HCT116 (cell line): ENCODE data around the gene PRDM2. TPM values are rescaled to one million over a fixed set of nuclear protein-coding genes. Genes with fewer than 3 reads are reported as not detected.

Source experiments
- ATAC-seq: fragments of 200-7000 bp; cut with Tn5 transposase; 2 replicates; pipeline ENCODE4 v1.9.1; 2020; ENCODE audit warnings: mild to moderate bottlenecking, moderate library complexity
- BruUV-seq: library from RNA; stranded (reverse); fragments of 400-500 nt; replicated peaks from 2 replicates; lab custom pipeline; 2021; lab: Mats Ljungman, UMichigan
- CTCF ChIA-PET: fragments of 300-600 bp; sonication (Branson Sonifier 250); formaldehyde crosslinking; loops from one replicate; lab custom pipeline; 2021; ENCODE audit warnings: antibody characterized with exemption; lab: Charles Lee
- POLR2A ChIA-PET: fragments of 300-600, 350-600 bp; sonication (Branson Sonifier 250); formaldehyde crosslinking; loops from one replicate; lab custom pipeline; 2021; ENCODE audit warnings: antibody characterized with exemption; lab: Charles Lee
- RAD21 ChIA-PET, 2 experiments: fragments of 300-600 bp; sonication (Branson Sonifier 250); formaldehyde crosslinking; loops; one replicate each; lab custom pipeline; 2023; ENCODE audit warnings: low total read pairs in 2 of 2; ENCODE audit not compliant: uncharacterized antibody in 2 of 2, unreplicated experiment in 2 of 2, low non-redundant PET in 1 of 2; lab: Charles Lee
- DNase-seq: peaks from one replicate; pipeline ENCODE4 v3.0.0-alpha.2; 2010; ENCODE audit warnings: low read depth, low spot score
- H2AFZ ChIP-seq: fragments of 200-600 bp; shearing (Covaris generic), sonication (generic); 2 replicates; pipeline ENCODE4 v1.6.1; 2017; ENCODE audit warnings: low read depth, mixed run types, mixed read lengths, antibody characterized with exemption, low read length; ENCODE audit not compliant: poor library complexity, severe bottlenecking
- H3K27ac ChIP-seq: 2 replicates; pipeline ENCODE4 v1.5.1; 2012; ENCODE audit warnings: low read depth, low read length
- H3K27me3 ChIP-seq: fragments of 200-600 bp; sonication (generic); 2 replicates; pipeline ENCODE4 v1.6.1; 2016; ENCODE audit warnings: mixed run types, low read length, mixed read lengths; ENCODE audit not compliant: insufficient read depth
- H3K36me3 ChIP-seq, 2 experiments: fragments of 200-500 bp in 1 of 2; fragments of 200-600 bp in 1 of 2; sonication (Bioruptor generic) in 1 of 2; sonication (generic) in 1 of 2; 2 replicates each; pipeline versions ENCODE4 v1.5.1 to v1.6.1; 2014 to 2016; ENCODE audit warnings: low read length in 2 of 2, inconsistent platforms in 1 of 2, mixed read lengths in 1 of 2, mixed run types in 1 of 2; ENCODE audit not compliant: insufficient read depth in 2 of 2, control insufficient read depth in 1 of 2
- H3K4me1 ChIP-seq, 2 experiments: fragments of 200-600 bp in 1 of 2; sonication (generic) in 1 of 2; 2 replicates each; pipeline versions ENCODE4 v1.5.1 to v1.6.1; 2012 to 2017; ENCODE audit warnings: low read length in 2 of 2, inconsistent platforms in 1 of 2, mild to moderate bottlenecking in 1 of 2, mixed read lengths in 1 of 2, mixed run types in 1 of 2, moderate library complexity in 1 of 2; ENCODE audit not compliant: insufficient read depth in 2 of 2, control insufficient read depth in 1 of 2
- H3K4me2 ChIP-seq: fragments of 200-600 bp; sonication (generic); 2 replicates; pipeline ENCODE4 v1.6.1; 2017; ENCODE audit warnings: mixed run types, low read length, mixed read lengths
- H3K4me3 ChIP-seq, 2 experiments: fragments of 200-600 bp in 1 of 2; sonication (generic) in 1 of 2; replicated peaks in 1 of 2; 2 replicates each; pipeline ENCODE4 v1.5.1; 2011 to 2016; ENCODE audit warnings: low read length in 2 of 2, control low read depth in 1 of 2, low read depth in 1 of 2, mild to moderate bottlenecking in 1 of 2, mixed read lengths in 1 of 2, mixed run types in 1 of 2
- H3K79me2 ChIP-seq: fragments of 200-600 bp; sonication (generic); 2 replicates; pipeline ENCODE4 v1.6.1; 2017; ENCODE audit warnings: mild to moderate bottlenecking, mixed run types, low read length, moderate library complexity, mixed read lengths; ENCODE audit not compliant: insufficient read depth
- H3K9ac ChIP-seq: fragments of 200-600 bp; sonication (generic); 2 replicates; pipeline ENCODE4 v1.6.1; 2016; ENCODE audit warnings: low read length, mixed read lengths
- H3K9me2 ChIP-seq: fragments of 200-600 bp; sonication (generic), shearing (Covaris generic); 2 replicates; pipeline ENCODE4 v1.6.1; 2017; ENCODE audit warnings: mixed run types, mild to moderate bottlenecking, moderate library complexity; ENCODE audit not compliant: insufficient read depth
- H3K9me3 ChIP-seq, 2 experiments: fragments of 200-500 bp in 1 of 2; fragments of 200-600 bp in 1 of 2; sonication (Bioruptor generic) in 1 of 2; sonication (generic) in 1 of 2; 2 replicates each; pipeline ENCODE4 v1.6.1; 2014 to 2017; ENCODE audit warnings: low read length in 2 of 2, mixed read lengths in 2 of 2, inconsistent platforms in 1 of 2, low read depth in 1 of 2, mild to moderate bottlenecking in 1 of 2, mixed run types in 1 of 2, moderate library complexity in 1 of 2; ENCODE audit not compliant: control insufficient read depth in 1 of 2, insufficient read depth in 1 of 2
- H4K20me1 ChIP-seq: fragments of 200-600 bp; sonication (generic), shearing (Covaris generic); 2 replicates; pipeline ENCODE4 v1.6.1; 2017; ENCODE audit warnings: mixed run types, mild to moderate bottlenecking, moderate library complexity; ENCODE audit not compliant: insufficient read depth
- ELF1 ChIP-seq: IDR thresholded peaks from 2 replicates; pipeline ENCODE4 v1.6.1; 2012; ENCODE audit warnings: low read depth, borderline replicate concordance
- EZH2 ChIP-seq: fragments of 200-600 bp; sonication (generic); IDR thresholded peaks from 2 replicates; pipeline ENCODE4 v1.6.1; 2017; ENCODE audit warnings: antibody characterized with exemption, mixed run types
- EZH2phosphoT487 ChIP-seq: fragments of 200-600 bp; IDR thresholded peaks from 2 replicates; pipeline ENCODE4 v1.6.1; 2018; ENCODE audit warnings: antibody characterized with exemption, borderline replicate concordance
- FOSL1 ChIP-seq: IDR thresholded peaks from 2 replicates; pipeline ENCODE4 v1.6.1; 2012; ENCODE audit warnings: low read depth
- POLR2AphosphoS5 ChIP-seq: IDR thresholded peaks from 2 replicates; pipeline ENCODE4 v1.6.1; 2011; ENCODE audit warnings: mild to moderate bottlenecking, low read depth, low read length, moderate library complexity
- RAD21 ChIP-seq: IDR thresholded peaks from 2 replicates; pipeline ENCODE4 v1.6.1; 2012; ENCODE audit warnings: low read depth, mild to moderate bottlenecking
- SIN3A ChIP-seq: IDR thresholded peaks from 2 replicates; pipeline ENCODE4 v1.6.1; 2012; ENCODE audit warnings: low read depth
- SP1 ChIP-seq: IDR thresholded peaks from 2 replicates; pipeline ENCODE4 v1.6.1; 2012; ENCODE audit warnings: low read depth
- YY1 ChIP-seq: IDR thresholded peaks from 2 replicates; pipeline ENCODE4 v1.6.1; 2011; ENCODE audit warnings: low read length, low read depth, moderate library complexity, mild to moderate bottlenecking; ENCODE audit not compliant: insufficient replicate concordance; ENCODE audit errors: extremely low read depth
- ZFX ChIP-seq: fragments of 450-650 bp; IDR thresholded peaks from 2 replicates; pipeline ENCODE4 v1.6.1; 2017
- ZNF274 ChIP-seq: fragments of 200-500 bp; sonication (Bioruptor generic); IDR thresholded peaks from 2 replicates; pipeline ENCODE4 v1.6.1; 2014; ENCODE audit warnings: mild to moderate bottlenecking, low read depth, low read length, inconsistent platforms
- intact Hi-C: fragments of 100-400 bp; cut with micrococcal nuclease; formaldehyde crosslinking; loops from 2 replicates; pipeline ENCODE4 v1.10.0; 2022
- total RNA-seq: library from RNA; stranded (reverse); gene quantifications from one replicate; pipeline ENCODE4 v1.2.1, GENCODE V29; 2021; ENCODE audit not compliant: unreplicated experiment
- TF ChIP-seq, protein P1 (sequence below): IDR thresholded peaks from 2 replicates; pipeline ENCODE4 v1.6.1; 2012
- TF ChIP-seq, protein P2 (sequence below): IDR thresholded peaks from 2 replicates; pipeline ENCODE4 v1.6.1; 2011; ENCODE audit warnings: mild to moderate bottlenecking, low read length, moderate library complexity; ENCODE audit not compliant: insufficient replicate concordance; ENCODE audit errors: extremely low read depth
- TF ChIP-seq, protein P3 (sequence below): IDR thresholded peaks from 2 replicates; pipeline ENCODE4 v1.6.1; 2012
- TF ChIP-seq, protein P4 (sequence below), 3 experiments: fragments of 200-600 bp in 1 of 3; sonication (generic) in 1 of 3; IDR thresholded peaks in 2 of 3; conservative IDR thresholded peaks in 1 of 3; 2 replicates each; pipeline ENCODE4 v1.5.1; 2012 to 2017; ENCODE audit warnings: low read depth in 2 of 3, low read length in 2 of 3, antibody characterized with exemption in 1 of 3, borderline replicate concordance in 1 of 3, control low read depth in 1 of 3, mild to moderate bottlenecking in 1 of 3, mixed read lengths in 1 of 3, mixed run types in 1 of 3, moderate library complexity in 1 of 3; ENCODE audit not compliant: insufficient read depth in 1 of 3

Gene PRDM2
- total RNA-seq, 1 experiment from 2014 or later, result 17.3 TPM

DNA sequence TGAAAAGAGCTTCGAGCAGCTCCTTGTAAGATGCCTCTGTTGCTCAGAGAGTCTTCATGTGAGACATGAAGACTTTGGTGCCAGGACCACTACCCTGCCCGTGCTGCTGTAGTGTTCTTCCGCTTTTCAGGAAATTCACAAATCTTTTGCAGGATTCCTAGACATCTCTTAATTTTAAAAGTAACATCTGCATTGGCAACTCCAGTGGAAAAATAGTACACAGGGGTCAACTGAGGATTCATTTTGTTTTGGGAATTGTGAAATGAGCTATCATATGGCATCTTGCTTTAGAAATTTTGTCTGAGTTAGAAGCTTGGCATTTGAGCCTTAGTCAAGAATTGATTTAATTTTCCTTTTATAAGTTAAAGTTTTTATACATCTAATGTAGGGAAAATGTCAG is 7.2 kb downstream of the PRDM2 start:
- no peak overlapping the region for H3K27ac ChIP-seq
- ChIA-PET CTCF (no interaction called here), RAD21 (no interaction called here), POLR2A (no interaction called here)
- DNase-seq, result no peak
- H3K4me3 ChIP-seq, result no peak overlapping the region
- no peak overlapping the region for H3K4me2 ChIP-seq
- TF ChIP-seq, protein P1, sequence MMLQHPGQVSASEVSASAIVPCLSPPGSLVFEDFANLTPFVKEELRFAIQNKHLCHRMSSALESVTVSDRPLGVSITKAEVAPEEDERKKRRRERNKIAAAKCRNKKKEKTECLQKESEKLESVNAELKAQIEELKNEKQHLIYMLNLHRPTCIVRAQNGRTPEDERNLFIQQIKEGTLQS, result no peak
- TF ChIP-seq SIN3A, result no peak
- TF ChIP-seq FOSL1, result no peak
- TF ChIP-seq, protein P2, sequence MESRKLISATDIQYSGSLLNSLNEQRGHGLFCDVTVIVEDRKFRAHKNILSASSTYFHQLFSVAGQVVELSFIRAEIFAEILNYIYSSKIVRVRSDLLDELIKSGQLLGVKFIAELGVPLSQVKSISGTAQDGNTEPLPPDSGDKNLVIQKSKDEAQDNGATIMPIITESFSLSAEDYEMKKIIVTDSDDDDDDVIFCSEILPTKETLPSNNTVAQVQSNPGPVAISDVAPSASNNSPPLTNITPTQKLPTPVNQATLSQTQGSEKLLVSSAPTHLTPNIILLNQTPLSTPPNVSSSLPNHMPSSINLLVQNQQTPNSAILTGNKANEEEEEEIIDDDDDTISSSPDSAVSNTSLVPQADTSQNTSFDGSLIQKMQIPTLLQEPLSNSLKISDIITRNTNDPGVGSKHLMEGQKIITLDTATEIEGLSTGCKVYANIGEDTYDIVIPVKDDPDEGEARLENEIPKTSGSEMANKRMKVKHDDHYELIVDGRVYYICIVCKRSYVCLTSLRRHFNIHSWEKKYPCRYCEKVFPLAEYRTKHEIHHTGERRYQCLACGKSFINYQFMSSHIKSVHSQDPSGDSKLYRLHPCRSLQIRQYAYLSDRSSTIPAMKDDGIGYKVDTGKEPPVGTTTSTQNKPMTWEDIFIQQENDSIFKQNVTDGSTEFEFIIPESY, result no peak
- TF ChIP-seq ZFX, result no peak
- TF ChIP-seq POLR2AphosphoS5, result no peak
- no peak for TF ChIP-seq EZH2phosphoT487
- TF ChIP-seq, protein P3, sequence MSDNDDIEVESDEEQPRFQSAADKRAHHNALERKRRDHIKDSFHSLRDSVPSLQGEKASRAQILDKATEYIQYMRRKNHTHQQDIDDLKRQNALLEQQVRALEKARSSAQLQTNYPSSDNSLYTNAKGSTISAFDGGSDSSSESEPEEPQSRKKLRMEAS, result no peak
- no peak for TF ChIP-seq RAD21
- TF ChIP-seq SP1, result no peak
- TF ChIP-seq, protein P4, sequence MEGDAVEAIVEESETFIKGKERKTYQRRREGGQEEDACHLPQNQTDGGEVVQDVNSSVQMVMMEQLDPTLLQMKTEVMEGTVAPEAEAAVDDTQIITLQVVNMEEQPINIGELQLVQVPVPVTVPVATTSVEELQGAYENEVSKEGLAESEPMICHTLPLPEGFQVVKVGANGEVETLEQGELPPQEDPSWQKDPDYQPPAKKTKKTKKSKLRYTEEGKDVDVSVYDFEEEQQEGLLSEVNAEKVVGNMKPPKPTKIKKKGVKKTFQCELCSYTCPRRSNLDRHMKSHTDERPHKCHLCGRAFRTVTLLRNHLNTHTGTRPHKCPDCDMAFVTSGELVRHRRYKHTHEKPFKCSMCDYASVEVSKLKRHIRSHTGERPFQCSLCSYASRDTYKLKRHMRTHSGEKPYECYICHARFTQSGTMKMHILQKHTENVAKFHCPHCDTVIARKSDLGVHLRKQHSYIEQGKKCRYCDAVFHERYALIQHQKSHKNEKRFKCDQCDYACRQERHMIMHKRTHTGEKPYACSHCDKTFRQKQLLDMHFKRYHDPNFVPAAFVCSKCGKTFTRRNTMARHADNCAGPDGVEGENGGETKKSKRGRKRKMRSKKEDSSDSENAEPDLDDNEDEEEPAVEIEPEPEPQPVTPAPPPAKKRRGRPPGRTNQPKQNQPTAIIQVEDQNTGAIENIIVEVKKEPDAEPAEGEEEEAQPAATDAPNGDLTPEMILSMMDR (IDR thresholded peaks at IDR 0.05 in 2 of 3, conservative IDR thresholded peaks at IDR 0.05 in 1 of 3; ENCODE audit: borderline replicate concordance in 1 of 3, insufficient read depth in 1 of 3, low read depth in 2 of 3, low read length in 2 of 3), result no peak
- TF ChIP-seq ELF1, result no peak
- no peak for TF ChIP-seq YY1
- no peak for TF ChIP-seq ZNF274
- no peak for TF ChIP-seq EZH2
- H3K27me3 ChIP-seq, result no peaks in the 10 kb centered on the region
- H3K79me2 ChIP-seq, result no peaks in the 10 kb centered on the region
- no peak for ATAC-seq
- H3K9me2 ChIP-seq, result no peaks in the 10 kb centered on the region
- H3K36me3 ChIP-seq, result no peaks in the 10 kb centered on the region
- no peak overlapping the region for H2AFZ ChIP-seq
- BruUV-seq, result no TSS peak
- no peaks in the 10 kb centered on the region for H4K20me1 ChIP-seq
- no peaks in the 10 kb centered on the region for H3K9me3 ChIP-seq
- H3K9ac ChIP-seq, result no peak overlapping the region
- intact Hi-C loops, result no loop called here
- no peaks in the 10 kb centered on the region for H3K4me1 ChIP-seq
